ENCODE results near the gene MAX.

- TF ChIP-seq CTCF (IDR thresholded peaks at IDR 0.05) = no peak
- TF ChIP-seq POLR2A (IDR thresholded peaks at IDR 0.05) = no peak
Measured at GRCh38 chr14:65074449-65075150, 27.7 kb downstream of the MAX start.
